Heart right ventricle (tissue), 16 donors: Measurements from ENCODE around the gene SMNDC1. TPM values are rescaled to one million over a fixed set of nuclear protein-coding genes. Genes with fewer than 3 reads are reported as not detected.

Experiments used
- ATAC-seq, 8 donors: fragments of 200-7000 bp; cut with Tn5 transposase; one replicate each; pipeline ENCODE4 v1.9.1; 2020; ENCODE audit warnings: mild to moderate bottlenecking in 8 of 8, moderate library complexity in 8 of 8, moderate number of reproducible peaks in 1 of 8
- DNase-seq, 2 donors: peaks; one replicate each; pipeline ENCODE4 v3.0.0-alpha.2; 2020
- H3K27ac ChIP-seq, 10 donors: fragments of 200-600 bp; sonication (generic) in 2 of 10; one replicate each; pipeline versions ENCODE4 v1.5.0 to v1.8.0; 2020 to 2022; ENCODE audit warnings: mild to moderate bottlenecking in 3 of 10
- H3K27me3 ChIP-seq, 7 donors: fragments of 200-600 bp; one replicate each; pipeline ENCODE4 v1.8.0; 2021 to 2022; ENCODE audit warnings: mild to moderate bottlenecking in 2 of 7
- H3K36me3 ChIP-seq, 9 donors: fragments of 200-600 bp; sonication (generic) in 1 of 9; one replicate each; pipeline versions ENCODE4 v1.5.0 to v1.8.0; 2020 to 2022; ENCODE audit warnings: mild to moderate bottlenecking in 2 of 9
- H3K4me1 ChIP-seq, 9 donors: fragments of 200-600 bp; sonication (generic) in 1 of 9; one replicate each; pipeline versions ENCODE4 v1.5.0 to v1.8.0; 2020 to 2022; ENCODE audit warnings: mild to moderate bottlenecking in 4 of 9
- H3K4me3 ChIP-seq, 10 donors: fragments of 200-600 bp; sonication (generic) in 2 of 10; one replicate each; pipeline versions ENCODE4 v1.5.0 to v1.8.0; 2020 to 2022; ENCODE audit warnings: mild to moderate bottlenecking in 7 of 10, moderate library complexity in 2 of 10
- H3K9me3 ChIP-seq, 11 donors: fragments of 200-600 bp in 10 of 11; sonication (generic) in 2 of 11; one replicate each; pipeline versions ENCODE4 v1.5.0 to v1.8.0; 2013 to 2022; ENCODE audit warnings: mild to moderate bottlenecking in 2 of 11, control low read depth in 1 of 11, moderate library complexity in 1 of 11
- WGBS, 2 donors: extraction: QIAGEN DNeasy Blood & Tissue Kit; methylation state at CpG; one replicate each; pipeline ENCODE4 v1.1.7; 2013; ENCODE audit warnings: inconsistent platforms in 1 of 2; 5-methylcytosine and 5-hydroxymethylcytosine counted together
- intact Hi-C, 10 donors: fragments of 100-400 bp; cut with DNase I; formaldehyde crosslinking; loops; one replicate each; pipeline versions ENCODE4 v1.11.1 to v1.14.2; 2022
- polyA plus RNA-seq, 2 donors: library from polyadenylated mRNA; stranded (reverse); fragments of 200-250 nt; gene quantifications; one replicate each; pipeline ENCODE4 v1.2.3, GENCODE V29; 2013
- total RNA-seq, 10 donors: library from RNA; stranded (reverse); fragmentation: NEBNext Ultra II Directional in 3 of 10; extraction: Animal tissue kit (Norgen Biotek cat#: 25700) in 3 of 10; gene quantifications; one replicate each; pipeline versions ENCODE4 v1.2.1 to v1.2.4, GENCODE V29; 2021 to 2023
- TF ChIP-seq, protein P1 (sequence below), 9 donors: fragments of 200-600 bp; sonication (generic) in 2 of 9; IDR thresholded peaks; one replicate each; pipeline versions ENCODE4 v1.5.0 to v1.8.0; 2021 to 2022; ENCODE audit warnings: antibody characterized with exemption in 9 of 9, mild to moderate bottlenecking in 5 of 9, moderate library complexity in 1 of 9
- donor health status: Arrhythmogenic right ventricular cardiomyopathy.
- donor health status: ischemic (EF 13 %, LVEDD 7.1; RV severe dilation, severe dysfunction).
- donor health status: healthy with polysubstance abuse.
- donor health status: DM: no; HTN: yes; CAD: no.
- donor health status: DM: no; HTN: no; CAD: no.
- donor health status: ischemic (EF 25% LVEDD 6.9; RV normal size, moderate dysfunction).
- donor health status: ischemic (EF 25% LVEDD 5.7; RV mildly dilated, moderate dysfunction).
- donor health status: healthy.
- donor health status: DM: yes; HTN: yes; CAD: no.
- donor health status: Ischemic cardiomyopathy.
- donor health status: ischemic (EF 35%, LVEDD 5.7; RV mildly dilated, moderate dysfunction).
- donor health status: nonischemic (EF 11% LVEDD 7.7; RV severe dilation, severe dysfunction).
- donor health status: DM: yes; HTN: yes; CAD: no.
- donor health status: PGD.
- donor health status: ischemic (EF 29% LVEDD 5.4; RV normal size, mild dysfunction).
- donor health status: nonischemic (EF 23%, LVEDD 6.1; RV moderate dilation, normal function).

The SMNDC1 gene
- total and polyA plus RNA-seq, 12 donors: 10.1 to 28.0 (median 20.7) TPM

DNA sequence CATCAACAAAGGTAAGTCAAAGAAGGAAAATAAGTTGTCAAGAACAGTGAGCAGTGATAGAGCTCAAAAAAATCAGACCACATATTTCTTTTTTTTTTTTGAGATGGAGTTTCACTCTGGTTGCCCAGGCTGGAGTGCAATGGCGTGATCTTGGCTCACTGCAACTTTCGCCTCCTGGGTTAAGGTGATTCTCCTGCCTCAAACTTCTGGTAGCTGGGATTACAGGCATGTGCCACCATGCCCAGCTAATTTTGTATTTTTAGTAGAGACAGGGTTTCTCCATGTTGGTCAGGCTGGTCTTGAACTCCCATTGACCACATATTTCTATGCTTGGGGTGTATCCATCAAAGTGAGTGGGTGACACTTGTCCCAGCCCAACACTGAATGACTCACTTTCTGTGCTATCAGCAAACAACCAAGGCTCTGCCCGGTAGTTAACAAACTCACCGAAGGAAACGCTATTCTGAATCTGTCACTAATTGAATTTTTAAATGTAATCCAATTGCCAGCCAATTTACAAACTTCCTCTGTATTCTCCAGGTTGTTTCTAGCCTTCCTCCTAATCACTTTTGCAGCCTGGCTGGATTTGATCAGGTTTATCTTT lies 19.6 kb upstream of the SMNDC1 start:
- 62 to 68% methylated on average over 5 of the region's 5 CpGs for WGBS, 2 donors
- Histone ChIP-seq H3K27me3 (peaks cover 0 to 4% (median 0%) of the 10 kb centered on the region in 7 donors), H3K27ac (no peak overlapping the region), H3K9me3 (peaks cover 0 to 24% (median 13%) of the 10 kb centered on the region in 11 donors), H3K4me1 (peaks cover 0 to 3% (median 0%) of the 10 kb centered on the region in 9 donors), H3K4me3 (no peak overlapping the region), H3K36me3 (no peaks in the 10 kb centered on the region)
- TF ChIP-seq, protein P1, sequence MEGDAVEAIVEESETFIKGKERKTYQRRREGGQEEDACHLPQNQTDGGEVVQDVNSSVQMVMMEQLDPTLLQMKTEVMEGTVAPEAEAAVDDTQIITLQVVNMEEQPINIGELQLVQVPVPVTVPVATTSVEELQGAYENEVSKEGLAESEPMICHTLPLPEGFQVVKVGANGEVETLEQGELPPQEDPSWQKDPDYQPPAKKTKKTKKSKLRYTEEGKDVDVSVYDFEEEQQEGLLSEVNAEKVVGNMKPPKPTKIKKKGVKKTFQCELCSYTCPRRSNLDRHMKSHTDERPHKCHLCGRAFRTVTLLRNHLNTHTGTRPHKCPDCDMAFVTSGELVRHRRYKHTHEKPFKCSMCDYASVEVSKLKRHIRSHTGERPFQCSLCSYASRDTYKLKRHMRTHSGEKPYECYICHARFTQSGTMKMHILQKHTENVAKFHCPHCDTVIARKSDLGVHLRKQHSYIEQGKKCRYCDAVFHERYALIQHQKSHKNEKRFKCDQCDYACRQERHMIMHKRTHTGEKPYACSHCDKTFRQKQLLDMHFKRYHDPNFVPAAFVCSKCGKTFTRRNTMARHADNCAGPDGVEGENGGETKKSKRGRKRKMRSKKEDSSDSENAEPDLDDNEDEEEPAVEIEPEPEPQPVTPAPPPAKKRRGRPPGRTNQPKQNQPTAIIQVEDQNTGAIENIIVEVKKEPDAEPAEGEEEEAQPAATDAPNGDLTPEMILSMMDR (IDR thresholded peaks at IDR 0.05): no peak
- no peak for ATAC-seq
- no peak for DNase-seq
- intact Hi-C loops: no loop called here

DNA sequence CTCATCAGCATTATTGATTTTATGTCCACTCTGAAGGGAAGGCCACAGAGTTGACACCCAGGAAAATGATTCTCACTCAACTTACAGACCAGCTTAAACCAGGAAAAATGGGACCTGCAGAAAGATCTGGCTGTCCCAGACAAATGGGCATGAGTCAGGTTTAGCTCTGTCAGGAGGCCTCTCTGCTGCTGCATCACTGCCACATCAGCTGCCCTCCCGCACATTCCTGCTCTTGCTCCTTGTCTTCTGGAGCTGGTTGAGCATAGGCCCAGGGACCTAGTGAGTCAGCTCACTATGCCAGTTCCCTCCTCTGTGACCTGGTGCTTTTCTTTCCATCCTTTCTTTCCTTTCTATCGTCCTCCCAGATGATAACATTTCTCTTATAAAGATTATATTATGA lies 18.8 kb upstream of the SMNDC1 start:
- WGBS, 2 donors: 59 to 67% methylated on average over 2 of the region's 2 CpGs
- TF ChIP-seq, protein P1 (IDR thresholded peaks at IDR 0.05): no peak
- Histone ChIP-seq H3K27me3 (peaks cover 0 to 4% (median 0%) of the 10 kb centered on the region in 7 donors), H3K27ac (no peak overlapping the region), H3K4me1 (peaks cover 0 to 3% (median 0%) of the 10 kb centered on the region in 9 donors), H3K4me3 (no peak overlapping the region), H3K9me3 (peaks cover 0 to 24% (median 13%) of the 10 kb centered on the region in 11 donors), H3K36me3 (no peaks in the 10 kb centered on the region)
- DNase-seq: no peak
- no peak for ATAC-seq
- intact Hi-C loops: no loop called here

DNA sequence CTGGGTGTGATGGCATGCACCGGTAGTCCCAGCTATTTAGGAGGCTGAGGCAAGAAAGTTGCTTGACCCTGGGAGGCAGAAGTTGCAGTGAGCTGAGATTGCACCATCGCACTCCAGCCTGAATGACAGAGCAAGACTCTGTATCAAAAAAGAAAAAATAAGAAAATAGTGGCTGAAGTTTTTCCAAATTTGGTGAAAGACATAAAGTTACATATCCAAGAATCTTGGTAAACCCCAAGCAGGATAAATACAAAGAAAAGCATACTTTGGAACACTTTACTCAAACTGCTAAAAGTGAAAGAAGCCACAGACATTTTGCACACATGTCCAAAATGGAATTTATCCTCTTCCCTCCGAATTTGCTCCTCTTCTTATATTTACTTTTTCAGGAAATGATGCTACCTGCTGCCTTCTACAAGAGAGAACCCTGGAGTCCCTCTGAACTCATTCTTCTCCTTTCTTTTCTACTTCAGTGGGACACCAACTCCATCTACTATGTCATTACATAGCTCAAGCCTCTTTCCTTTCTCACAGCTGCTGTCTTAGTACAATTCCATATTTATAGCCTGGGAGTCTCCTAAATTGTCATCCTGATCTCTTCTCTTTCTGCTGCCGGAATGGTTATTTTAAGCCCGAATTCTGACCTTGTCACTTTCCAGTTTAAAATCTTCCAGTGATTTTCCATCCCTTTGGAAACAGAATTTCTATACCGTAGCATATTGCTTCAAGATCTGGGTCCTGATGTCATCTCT lies 17.3 kb upstream of the SMNDC1 start:
- TF ChIP-seq, protein P1 (IDR thresholded peaks at IDR 0.05): no peak
- Histone ChIP-seq H3K4me3 (no peak overlapping the region), H3K27ac (no peak overlapping the region), H3K36me3 (no peaks in the 10 kb centered on the region), H3K9me3 (peaks cover 0 to 24% (median 13%) of the 10 kb centered on the region in 11 donors), H3K4me1 (peaks cover 0 to 3% (median 0%) of the 10 kb centered on the region in 9 donors), H3K27me3 (peaks cover 0 to 4% (median 0%) of the 10 kb centered on the region in 7 donors)
- DNase-seq (no peak), ATAC-seq (no peak)
- 85% methylated on average over 6 of the region's 6 CpGs for WGBS, 2 donors
- intact Hi-C loops: no loop called here

DNA sequence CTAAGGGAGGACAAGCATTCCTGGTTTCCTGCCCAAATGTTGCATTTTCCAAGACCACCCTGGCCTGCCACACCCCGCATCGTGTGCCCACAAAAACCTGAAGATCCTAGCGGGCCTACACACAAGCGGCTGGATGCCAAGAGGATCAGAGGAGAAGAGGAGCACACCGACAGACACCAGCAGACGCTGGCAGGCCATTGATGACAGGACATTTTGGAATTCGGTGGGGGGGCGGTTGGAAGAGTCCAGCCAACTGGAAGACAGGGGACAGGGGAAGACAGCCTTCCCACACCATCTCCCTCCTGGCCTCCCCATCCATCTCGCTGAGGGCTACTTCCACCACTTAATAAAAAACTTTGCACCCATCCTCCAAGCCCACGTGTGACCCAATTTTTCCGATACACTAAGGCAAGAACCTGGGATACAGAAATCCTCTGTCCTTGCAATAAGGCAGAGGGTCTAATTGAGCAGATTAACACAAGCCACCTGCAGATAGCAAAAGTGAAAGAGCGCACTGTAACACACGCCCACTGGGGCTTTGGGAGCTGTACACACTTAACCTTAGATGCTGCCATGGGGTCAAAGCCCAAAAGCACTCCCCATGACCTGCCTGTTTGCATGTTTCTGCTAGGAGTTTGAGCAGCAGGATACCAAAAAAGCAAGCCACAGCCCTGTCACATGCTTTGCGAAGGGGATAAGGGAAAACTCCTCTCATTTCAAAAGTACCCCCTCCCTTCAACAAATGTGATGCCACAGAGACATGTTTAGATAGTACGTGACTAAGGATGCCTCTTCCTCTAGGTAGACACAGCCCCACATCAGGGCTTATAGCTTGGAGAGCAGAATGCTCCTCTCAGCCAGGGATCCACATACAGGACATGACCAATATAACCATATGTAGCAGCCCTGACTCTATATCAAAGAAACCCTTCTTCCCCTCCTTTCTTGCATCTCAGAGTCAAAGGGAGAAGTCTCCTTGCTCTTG lies 13.4 kb upstream of the SMNDC1 start:
- Histone ChIP-seq H3K27ac (no peak overlapping the region), H3K4me3 (no peak overlapping the region), H3K27me3 (no peaks in the 10 kb centered on the region), H3K9me3 (peaks cover 0 to 24% (median 13%) of the 10 kb centered on the region in 11 donors), H3K36me3 (no peaks in the 10 kb centered on the region), H3K4me1 (no peaks in the 10 kb centered on the region)
- TF ChIP-seq, protein P1 (IDR thresholded peaks at IDR 0.05): no peak
- intact Hi-C loops: loop anchor here in 2 of 10 donors (5.0 kb wide), 2 partner anchors 34 to 229 kb away; no protein-coding TSS in a partner anchor
- ATAC-seq (no peak), DNase-seq (no peak)
- WGBS, 2 donors: 90% methylated on average over 15 of the region's 15 CpGs
